ENCODE measurements around the gene CADM1.

GRCh38 chr11:115162919-115163318, 341.3 kb downstream of the CADM1 start:
- TF ChIP-seq CTCF (conservative IDR thresholded peaks at IDR 0.05; ENCODE audit: low read depth, low read length) (no peak), EZH2 (IDR thresholded peaks at IDR 0.05; ENCODE audit: borderline replicate concordance, low read depth, low read length, poor library complexity, severe bottlenecking) (no peak)
